LHCN-M2 (cell line): ENCODE data around the gene MAOA. TPM values are rescaled to one million over a fixed set of nuclear protein-coding genes. Genes with fewer than 3 reads are reported as not detected.

ENCODE experiments used
- DNase-seq: peaks from one replicate; pipeline ENCODE4 v3.0.0-alpha.2; 2012; ENCODE audit warnings: low read depth
- total RNA-seq: library from RNA; depleted of rRNA; stranded (reverse); fragments of >200 nt; gene quantifications from 2 replicates; pipeline ENCODE4 v1.2.3, GENCODE V29; 2014; rRNA removed

Gene MAOA
- total RNA-seq, 1 experiment from 2014 or later = 5.0 TPM

DNA sequence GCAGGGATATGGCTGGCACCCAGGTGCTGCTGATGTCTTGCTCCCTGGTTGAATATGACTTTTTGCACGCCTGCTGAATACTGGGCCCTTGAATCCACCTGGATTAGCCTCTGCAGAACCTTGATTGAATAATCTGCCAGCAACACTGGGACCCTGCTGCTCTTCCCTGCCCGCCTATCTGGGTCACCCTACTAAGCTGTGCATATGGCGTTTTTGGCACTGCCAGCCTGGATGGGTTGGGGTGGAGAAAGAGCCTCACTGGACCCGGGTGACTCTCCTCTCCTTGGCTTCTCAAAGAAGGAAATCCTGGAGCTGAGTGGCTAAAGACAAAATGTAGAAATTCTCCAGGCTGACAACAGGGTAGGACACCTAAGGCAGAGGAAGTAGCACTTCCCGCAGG is 100.0 kb downstream of the MAOA start:
- DNase-seq = no peak

- DNase-seq = no peak
Observed at GRCh38 chrX:43758044-43758443, 101.9 kb downstream of the MAOA start.

DNA sequence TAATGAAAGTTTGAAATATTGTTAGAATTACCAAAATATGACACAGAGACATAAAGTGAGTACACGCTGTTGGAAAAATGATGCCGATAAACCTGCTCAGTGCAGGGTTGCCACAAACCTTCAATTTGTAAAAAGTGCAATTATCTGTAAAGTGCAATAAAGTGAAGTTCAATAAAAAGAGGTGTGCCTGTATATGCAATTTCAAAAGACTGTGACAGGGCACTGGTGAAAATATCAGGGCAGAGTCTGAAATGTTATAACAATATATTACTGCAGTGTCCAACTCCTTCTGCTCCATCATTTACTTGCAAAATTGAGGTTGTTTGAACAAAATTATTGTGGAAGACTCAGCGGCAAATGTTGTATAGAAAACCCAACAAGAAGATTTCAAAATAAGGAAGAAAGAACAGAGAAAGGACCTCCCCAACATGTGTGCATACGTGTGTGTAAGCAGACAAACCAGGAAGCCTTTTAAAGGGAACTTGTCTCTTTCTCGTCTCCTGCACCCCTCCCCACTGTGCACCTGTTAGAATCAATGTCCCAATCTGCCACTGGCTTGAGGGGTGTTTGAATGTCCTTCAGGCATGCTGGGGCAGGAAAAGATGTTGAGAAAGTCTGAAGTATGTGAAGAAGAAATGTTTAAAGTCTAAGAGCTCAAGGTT is 130.0 kb downstream of the MAOA start:
- DNase-seq = no peak

Other genes with a start within 250 kb of the MAOA start
- not detected in 2 replicates for gene MAOB, start 226.2 kb downstream of the MAOA start, total RNA-seq